Measurements from ENCODE around the gene VWCE.

Gene VWCE

GRCh38 chr11:61268588-61269250, 26.4 kb downstream of the VWCE start:
- Histone ChIP-seq H3K27ac (no peak overlapping the region), H3K4me3 (ENCODE audit: low read depth, low read length) (no peak overlapping the region), H3K27me3 (replicated peaks) (no peaks in the 10 kb centered on the region), H3K36me3 (replicated peaks) (no peaks in the 10 kb centered on the region)
- DNase-seq, result no peak
- no peak for TF ChIP-seq CTCF (IDR thresholded peaks at IDR 0.05; ENCODE audit: low read depth, low read length, missing control alignments)
- in situ Hi-C loops (cut with HindIII; ENCODE audit: low pct_ligation_motif_present, low sequenced_read_pairs), result no loop called here

- in situ Hi-C loops (cut with HindIII; ENCODE audit: low pct_ligation_motif_present, low sequenced_read_pairs), result no loop called here
Measured at GRCh38 chr11:61267437-61267841, 27.7 kb downstream of the VWCE start.

GRCh38 chr11:61266602-61267001, 28.5 kb downstream of the VWCE start:
- Histone ChIP-seq H3K4me3 (ENCODE audit: low read depth, low read length) (no peak overlapping the region), H3K36me3 (replicated peaks) (no peaks in the 10 kb centered on the region), H3K27ac (no peak overlapping the region), H3K27me3 (replicated peaks) (no peaks in the 10 kb centered on the region)
- DNase-seq, result no peak
- TF ChIP-seq CTCF (IDR thresholded peaks at IDR 0.05; ENCODE audit: low read depth, low read length, missing control alignments), result no peak
- in situ Hi-C loops (cut with HindIII; ENCODE audit: low pct_ligation_motif_present, low sequenced_read_pairs), result no loop called here

More at GRCh38 chr11:61267437-61267841, 27.7 kb downstream of the VWCE start:
- Histone ChIP-seq H3K27me3 (replicated peaks) (no peaks in the 10 kb centered on the region), H3K27ac (no peak overlapping the region), H3K4me3 (ENCODE audit: low read depth, low read length) (no peak overlapping the region), H3K36me3 (replicated peaks) (no peaks in the 10 kb centered on the region)
- TF ChIP-seq CTCF (IDR thresholded peaks at IDR 0.05; ENCODE audit: low read depth, low read length, missing control alignments), result no peak
- DNase-seq, result no peak

- in situ Hi-C loops (cut with HindIII; ENCODE audit: low pct_ligation_motif_present, low sequenced_read_pairs), result no loop called here
- no peaks in the 10 kb centered on the region for H3K36me3 ChIP-seq (replicated peaks)
- H3K27ac ChIP-seq, result no peak overlapping the region
- TF ChIP-seq CTCF (IDR thresholded peaks at IDR 0.05; ENCODE audit: low read depth, low read length, missing control alignments), result no peak
- no peak for DNase-seq
- no peaks in the 10 kb centered on the region for H3K27me3 ChIP-seq (replicated peaks)
- H3K4me3 ChIP-seq (ENCODE audit: low read depth, low read length), result no peak overlapping the region
Measured at GRCh38 chr11:61265357-61265756, 29.8 kb downstream of the VWCE start.

GRCh38 chr11:61264795-61265194, 30.3 kb downstream of the VWCE start:
- in situ Hi-C loops (cut with HindIII; ENCODE audit: low pct_ligation_motif_present, low sequenced_read_pairs), result no loop called here
- no peak for DNase-seq
- Histone ChIP-seq H3K36me3 (replicated peaks) (no peaks in the 10 kb centered on the region), H3K27me3 (replicated peaks) (no peaks in the 10 kb centered on the region), H3K4me3 (ENCODE audit: low read depth, low read length) (no peak overlapping the region), H3K27ac (no peak overlapping the region)
- no peak for TF ChIP-seq CTCF (IDR thresholded peaks at IDR 0.05; ENCODE audit: low read depth, low read length, missing control alignments)

- no peak for TF ChIP-seq CTCF (IDR thresholded peaks at IDR 0.05; ENCODE audit: low read depth, low read length, missing control alignments)
- in situ Hi-C loops (cut with HindIII; ENCODE audit: low pct_ligation_motif_present, low sequenced_read_pairs), result no loop called here
- H3K36me3 ChIP-seq (replicated peaks), result no peaks in the 10 kb centered on the region
- no peaks in the 10 kb centered on the region for H3K27me3 ChIP-seq (replicated peaks)
- no peak overlapping the region for H3K27ac ChIP-seq
- H3K4me3 ChIP-seq (ENCODE audit: low read depth, low read length), result no peak overlapping the region
- DNase-seq, result no peak
Measured at GRCh38 chr11:61264371-61264770, 30.7 kb downstream of the VWCE start.
